Stimulated activated CD4-positive, alpha-beta T cell treated with anti-CD3 and anti-CD28 coated beads, Interleukin-1b, Interleukin-23, amount 100 ng/mL, for 1 hour (primary cell): ENCODE measurements around the gene CDH8.

ENCODE experiments used
- DNase-seq, 2 donors: peaks; one replicate each; pipeline ENCODE4 v3.0.0-alpha.2; 2020; ENCODE audit warnings: low read depth in 2 of 2

The CDH8 gene

GRCh38 chr16:61617219-61617783, 418.9 kb downstream of the CDH8 start:
- no peak for DNase-seq

- DNase-seq, result no peak
Observed at GRCh38 chr16:61616088-61616487, 420.1 kb downstream of the CDH8 start.

GRCh38 chr16:61611847-61612491, 424.3 kb downstream of the CDH8 start:
- DNase-seq, result no peak

- DNase-seq, result no peak
Observed at GRCh38 chr16:61606581-61606980, 429.7 kb downstream of the CDH8 start.
